ENCODE data around the gene AURKA. TPM values are rescaled to one million over a fixed set of nuclear protein-coding genes. Genes with fewer than 3 reads are reported as not detected.

AURKA gene
- total RNA-seq, 1 donor from 2014 or later: 42.3 TPM

DNA sequence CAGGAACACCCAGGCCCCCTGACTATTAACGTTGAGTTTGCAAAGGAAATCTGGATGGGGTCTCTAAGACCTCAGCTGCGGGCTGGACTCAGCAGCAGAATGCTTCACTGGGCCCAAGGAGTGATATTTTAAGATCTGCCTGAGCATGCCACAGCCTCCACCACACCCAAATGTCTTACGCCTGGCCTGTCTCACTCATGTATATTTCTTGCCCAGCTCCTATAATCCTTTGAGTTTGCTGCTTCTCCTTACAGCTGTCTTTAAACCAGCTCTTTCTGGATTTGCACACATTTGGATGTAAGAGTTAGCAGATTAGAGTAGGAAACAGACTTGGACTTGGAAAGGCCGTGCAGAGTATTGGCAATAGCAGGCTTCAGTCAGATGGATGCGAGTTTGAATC is 36.4 kb upstream of the AURKA start:
- Mint-ChIP-seq H3K27ac (no peak overlapping the region), H3K4me1 (peaks cover 47% of the 10 kb centered on the region), H3K36me3 (ENCODE audit: low read depth) (peaks cover 13% of the 10 kb centered on the region), H3K9me3 (peaks cover 15% of the 10 kb centered on the region), H3K27me3 (no peaks in the 10 kb centered on the region), H3K4me3 (no peak overlapping the region)
- intact Hi-C loops (cut with micrococcal nuclease): no loop called here
- DNase-seq: no peak

DNA sequence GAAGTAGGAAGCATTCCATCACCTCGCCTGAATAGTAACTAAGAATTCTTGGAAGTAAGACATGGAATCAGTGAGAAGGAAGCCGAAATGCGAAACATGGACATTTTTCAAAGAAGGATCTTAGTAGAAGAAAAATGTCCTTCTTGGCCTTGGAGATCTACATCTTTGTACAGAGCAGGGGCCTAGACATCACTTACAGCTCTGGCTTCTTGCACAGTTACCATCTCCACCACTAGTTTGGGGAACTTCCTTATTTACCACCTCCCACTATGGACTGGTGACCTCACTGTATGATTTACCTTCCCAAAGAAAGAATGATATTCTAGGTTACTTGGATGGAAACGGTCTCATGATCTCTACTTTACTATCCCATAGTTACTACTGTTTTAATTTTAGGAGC is 35.8 kb upstream of the AURKA start:
- H3K27me3 Mint-ChIP-seq: no peaks in the 10 kb centered on the region
- H3K4me1 Mint-ChIP-seq: peaks cover 46% of the 10 kb centered on the region
- intact Hi-C loops (cut with micrococcal nuclease): no loop called here
- H3K9me3 Mint-ChIP-seq: peaks cover 9% of the 10 kb centered on the region
- DNase-seq: no peak
- no peak overlapping the region for H3K4me3 Mint-ChIP-seq
- H3K36me3 Mint-ChIP-seq (ENCODE audit: low read depth): peaks cover 16% of the 10 kb centered on the region
- peak overlapping the region; percentile 67 for H3K27ac Mint-ChIP-seq

DNA sequence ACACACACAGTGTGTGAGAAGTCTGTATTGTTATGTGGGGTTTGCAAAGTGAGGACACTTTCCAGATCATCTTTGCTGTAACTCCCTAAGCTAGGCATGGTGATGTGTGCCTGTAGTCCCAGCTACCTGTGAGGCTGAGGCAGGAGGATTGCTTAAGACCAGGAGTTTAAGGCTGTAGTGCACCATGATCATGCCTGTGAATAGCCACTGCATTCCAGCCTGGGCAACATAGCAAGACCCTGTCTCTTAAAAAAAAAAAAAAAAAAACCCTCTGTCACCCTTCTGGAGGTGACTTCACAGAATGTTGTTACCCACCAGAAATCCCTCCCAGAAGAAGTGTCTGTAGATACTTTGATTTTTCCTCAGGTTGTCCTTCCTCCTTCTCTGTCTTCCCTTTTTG is 34.9 kb upstream of the AURKA start:
- Mint-ChIP-seq H3K9me3 (peaks cover 11% of the 10 kb centered on the region), H3K4me3 (no peak overlapping the region), H3K4me1 (peaks cover 55% of the 10 kb centered on the region), H3K27me3 (no peaks in the 10 kb centered on the region), H3K27ac (no peak overlapping the region), H3K36me3 (ENCODE audit: low read depth) (peaks cover 20% of the 10 kb centered on the region)
- intact Hi-C loops (cut with micrococcal nuclease): no loop called here
- DNase-seq: no peak

DNA sequence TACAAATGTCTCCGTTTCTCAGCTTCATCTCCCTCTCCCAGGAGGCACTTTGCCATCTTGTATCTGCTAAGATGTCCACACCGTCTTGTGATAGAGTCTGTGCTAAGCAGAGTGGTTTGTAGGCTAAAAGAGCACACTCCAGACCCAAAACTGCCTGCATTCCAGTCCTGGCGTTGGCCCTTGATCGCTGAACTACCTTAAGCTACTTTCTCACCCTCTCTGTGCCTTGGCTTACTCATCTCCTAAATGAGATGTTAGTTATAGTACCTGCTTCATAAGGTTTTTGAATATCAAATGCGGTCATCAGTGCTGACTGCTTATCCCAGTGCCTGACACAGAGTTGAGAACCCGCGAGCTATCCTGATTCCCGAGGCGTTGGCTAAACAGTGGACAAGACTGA is 34.0 kb upstream of the AURKA start:
- no peak overlapping the region for H3K27ac Mint-ChIP-seq
- H3K4me3 Mint-ChIP-seq: no peak overlapping the region
- H3K9me3 Mint-ChIP-seq: peaks cover 11% of the 10 kb centered on the region
- intact Hi-C loops (cut with micrococcal nuclease): no loop called here
- H3K4me1 Mint-ChIP-seq: peaks cover 61% of the 10 kb centered on the region
- no peaks in the 10 kb centered on the region for H3K27me3 Mint-ChIP-seq
- DNase-seq: no peak
- H3K36me3 Mint-ChIP-seq (ENCODE audit: low read depth): peaks cover 24% of the 10 kb centered on the region

DNA sequence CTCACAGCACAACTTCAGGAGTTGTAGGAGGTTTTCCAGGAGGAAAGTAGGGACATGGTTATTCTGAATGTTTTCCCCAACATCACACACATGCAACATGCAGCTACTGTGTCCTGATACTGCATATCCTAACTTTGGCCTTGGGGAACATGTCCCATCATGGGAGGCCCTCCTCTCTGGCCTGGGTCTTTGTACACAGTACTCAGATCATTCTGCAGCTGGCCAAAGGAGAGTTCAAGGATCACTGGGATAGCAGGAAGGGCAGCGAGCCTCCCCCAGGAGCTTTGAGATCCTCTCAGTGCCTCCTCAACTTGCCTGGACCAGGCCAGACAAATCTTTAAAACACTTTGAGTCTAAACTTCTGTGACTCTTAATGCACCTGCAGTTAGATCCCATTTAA is 32.9 kb upstream of the AURKA start:
- H3K4me1 Mint-ChIP-seq: peaks cover 57% of the 10 kb centered on the region
- peaks cover 11% of the 10 kb centered on the region for H3K9me3 Mint-ChIP-seq
- no peak for DNase-seq
- H3K27ac Mint-ChIP-seq: no peak overlapping the region
- no peaks in the 10 kb centered on the region for H3K27me3 Mint-ChIP-seq
- intact Hi-C loops (cut with micrococcal nuclease): no loop called here
- no peak overlapping the region for H3K4me3 Mint-ChIP-seq
- peaks cover 27% of the 10 kb centered on the region for H3K36me3 Mint-ChIP-seq (ENCODE audit: low read depth)

DNA sequence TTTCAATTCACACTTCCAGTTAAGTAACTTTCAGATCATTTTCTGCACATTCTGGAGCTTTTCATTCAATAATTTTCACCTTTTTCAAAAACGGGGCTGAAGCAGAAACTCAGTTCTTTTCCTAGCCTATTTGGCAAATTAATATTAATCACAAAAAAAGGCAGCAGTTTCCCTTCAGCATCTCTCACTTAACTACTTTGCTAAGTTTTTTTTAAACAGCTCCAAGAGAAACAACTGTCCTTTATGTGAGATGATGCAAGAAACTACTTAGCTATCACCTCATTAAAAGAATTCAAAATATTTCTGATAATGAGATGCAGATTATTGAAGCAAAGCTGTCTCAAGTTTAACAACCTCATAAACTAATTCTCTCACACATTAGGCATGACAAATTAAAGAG is 31.9 kb upstream of the AURKA start:
- Mint-ChIP-seq H3K36me3 (ENCODE audit: low read depth) (peaks cover 22% of the 10 kb centered on the region), H3K27me3 (no peaks in the 10 kb centered on the region), H3K9me3 (peaks cover 3% of the 10 kb centered on the region), H3K4me3 (no peak overlapping the region), H3K4me1 (peaks cover 51% of the 10 kb centered on the region), H3K27ac (no peak overlapping the region)
- intact Hi-C loops (cut with micrococcal nuclease): no loop called here
- DNase-seq: no peak

DNA sequence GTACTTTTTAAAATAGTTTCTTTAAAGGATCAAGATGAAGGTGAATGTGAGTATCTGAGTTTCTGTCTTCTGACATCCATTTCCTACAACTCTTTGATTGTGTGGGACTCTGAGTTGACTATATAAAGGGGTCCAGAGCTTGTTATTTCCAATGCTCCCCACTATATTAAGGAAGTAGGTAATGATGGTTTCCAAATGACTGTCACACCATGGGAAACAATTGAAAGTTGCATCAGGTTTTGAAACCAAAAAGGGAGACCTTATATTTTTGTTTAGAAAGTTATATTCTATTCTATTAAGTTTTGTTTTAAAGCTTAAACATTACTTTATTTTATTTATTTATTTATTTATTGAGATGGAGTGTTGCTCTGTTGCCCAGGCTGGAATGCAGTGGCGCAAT is 31.2 kb upstream of the AURKA start:
- Mint-ChIP-seq H3K9me3 (peaks cover 3% of the 10 kb centered on the region), H3K4me1 (peaks cover 49% of the 10 kb centered on the region), H3K27ac (no peak overlapping the region), H3K27me3 (no peaks in the 10 kb centered on the region), H3K36me3 (ENCODE audit: low read depth) (peaks cover 24% of the 10 kb centered on the region), H3K4me3 (no peak overlapping the region)
- DNase-seq: no peak
- intact Hi-C loops (cut with micrococcal nuclease): no loop called here

DNA sequence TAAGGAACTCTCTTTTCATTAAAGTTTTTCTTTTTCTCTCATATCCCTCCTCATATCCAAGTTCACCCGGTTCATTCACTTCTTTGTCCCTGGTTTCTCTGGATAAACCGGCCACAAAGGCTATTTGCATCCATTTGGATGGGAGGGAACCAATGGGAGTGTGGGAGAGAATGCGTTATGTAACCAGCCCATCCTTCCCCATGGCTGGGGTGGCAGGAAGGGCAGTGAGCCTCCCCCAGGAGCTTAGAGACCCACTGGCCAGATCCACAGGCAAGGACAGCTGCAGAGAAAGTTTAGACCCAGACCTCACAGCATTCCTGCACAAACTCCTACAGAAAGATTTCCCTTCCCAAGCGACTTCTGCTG is 30.8 kb upstream of the AURKA start:
- peaks cover 3% of the 10 kb centered on the region for H3K9me3 Mint-ChIP-seq
- peaks cover 49% of the 10 kb centered on the region for H3K4me1 Mint-ChIP-seq
- intact Hi-C loops (cut with micrococcal nuclease): no loop called here
- peaks cover 26% of the 10 kb centered on the region for H3K36me3 Mint-ChIP-seq (ENCODE audit: low read depth)
- no peak for DNase-seq
- peak overlapping the region; percentile 49 for H3K4me3 Mint-ChIP-seq
- H3K27ac Mint-ChIP-seq: peak overlapping the region; percentile 71
- no peaks in the 10 kb centered on the region for H3K27me3 Mint-ChIP-seq

DNA sequence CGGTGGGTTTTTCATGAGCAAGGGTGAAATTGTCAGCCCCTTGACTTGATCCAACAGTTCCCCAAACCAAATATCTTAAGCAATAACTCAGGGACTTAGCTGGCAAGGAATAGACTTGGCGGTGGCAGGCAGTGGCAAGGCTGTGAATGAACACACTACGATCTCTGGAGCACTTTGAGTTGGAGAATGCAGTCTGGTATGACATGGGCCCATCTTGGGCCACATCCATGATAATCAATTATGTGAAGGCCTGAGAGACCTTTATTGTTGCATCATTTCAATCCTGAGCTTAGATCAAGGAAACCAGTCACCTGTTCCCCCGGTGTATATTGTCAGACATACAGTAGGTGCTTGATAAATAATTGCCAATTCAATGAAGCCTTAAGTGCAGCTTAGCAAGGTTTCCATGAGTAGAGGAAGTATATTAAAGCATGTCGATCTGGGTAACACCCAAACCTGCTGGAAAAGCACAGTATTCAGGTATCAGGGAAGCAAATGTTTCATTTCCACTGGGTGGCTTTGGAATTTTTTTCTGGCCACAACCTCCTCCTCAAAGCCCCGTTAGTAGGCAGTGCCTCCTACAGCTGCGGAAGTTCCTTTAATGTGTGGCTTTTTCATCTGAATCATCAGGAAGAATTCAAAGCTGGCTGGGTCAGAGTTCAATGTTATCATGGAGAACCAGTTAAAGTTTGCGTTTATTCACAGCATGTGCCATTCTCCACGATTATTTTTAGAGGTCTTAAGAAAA is 30.2 kb upstream of the AURKA start:
- intact Hi-C loops (cut with micrococcal nuclease): no loop called here
- H3K4me3 Mint-ChIP-seq: peak overlapping the region; percentile 49
- H3K27me3 Mint-ChIP-seq: no peaks in the 10 kb centered on the region
- peaks cover 3% of the 10 kb centered on the region for H3K9me3 Mint-ChIP-seq
- no peak for DNase-seq
- H3K4me1 Mint-ChIP-seq: peaks cover 48% of the 10 kb centered on the region
- H3K36me3 Mint-ChIP-seq (ENCODE audit: low read depth): peaks cover 29% of the 10 kb centered on the region
- peak overlapping the region; percentile 71 for H3K27ac Mint-ChIP-seq

DNA sequence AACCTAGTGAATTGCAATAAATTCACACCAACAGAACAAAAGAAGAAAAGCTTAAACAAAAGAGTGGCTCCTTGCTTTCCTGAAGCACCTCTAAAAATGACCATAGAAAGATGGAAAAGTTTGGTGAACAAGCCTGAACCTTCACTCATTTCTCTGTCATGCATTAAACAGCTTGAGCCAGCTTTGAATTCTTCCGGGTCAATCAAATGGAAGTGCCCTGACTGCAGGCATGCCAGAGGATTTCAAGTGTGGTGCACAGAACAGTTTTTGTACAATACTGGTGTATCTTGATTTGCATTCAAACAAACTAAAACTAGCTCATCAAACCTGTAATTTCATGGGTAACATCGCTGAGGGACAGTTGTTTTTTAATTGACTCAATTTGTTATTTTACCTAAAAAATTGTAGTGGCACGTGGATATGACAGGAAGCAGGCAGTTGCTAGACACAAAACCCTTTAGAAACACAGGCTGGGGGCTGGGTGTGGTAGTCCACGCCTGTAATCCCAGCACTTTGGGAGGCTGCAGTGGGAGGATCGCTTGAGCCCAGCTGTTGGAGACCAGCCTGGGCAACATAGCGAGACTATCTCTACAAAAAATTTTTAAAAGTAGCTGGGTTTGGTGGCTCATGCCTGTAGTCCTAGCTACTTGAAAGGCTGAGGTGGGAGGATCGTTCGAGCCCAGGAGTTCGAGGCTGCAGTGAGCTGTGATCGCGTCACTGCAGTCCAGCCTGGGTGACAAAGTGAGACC is 29.1 kb upstream of the AURKA start:
- Mint-ChIP-seq H3K27ac (peak overlapping the region; percentile 68), H3K9me3 (peaks cover 3% of the 10 kb centered on the region), H3K4me1 (peaks cover 53% of the 10 kb centered on the region), H3K27me3 (no peaks in the 10 kb centered on the region), H3K4me3 (no peak overlapping the region), H3K36me3 (ENCODE audit: low read depth) (peaks cover 32% of the 10 kb centered on the region)
- DNase-seq: no peak
- intact Hi-C loops (cut with micrococcal nuclease): no loop called here

DNA sequence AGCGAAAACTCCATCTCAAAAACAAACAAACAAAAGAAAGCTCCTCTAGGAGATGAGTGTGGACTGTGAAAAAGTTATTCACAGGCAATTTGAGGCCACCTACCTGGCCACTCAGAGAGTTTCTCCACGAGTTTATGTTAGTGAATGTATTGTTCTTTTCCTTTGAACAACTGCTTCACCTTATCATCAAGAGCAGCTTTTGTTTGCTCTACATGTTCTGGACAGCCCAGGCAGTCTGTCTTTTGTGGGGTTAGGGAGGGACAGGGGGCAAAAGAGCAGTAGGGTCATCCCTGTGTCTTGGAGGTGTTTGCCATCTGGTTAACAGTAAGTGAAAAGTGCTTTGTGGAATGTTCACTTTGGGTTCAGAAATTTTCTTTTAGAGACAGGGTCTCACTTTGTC is 28.0 kb upstream of the AURKA start:
- H3K27ac Mint-ChIP-seq: peak overlapping the region; percentile 41
- intact Hi-C loops (cut with micrococcal nuclease): no loop called here
- peaks cover 3% of the 10 kb centered on the region for H3K9me3 Mint-ChIP-seq
- H3K27me3 Mint-ChIP-seq: no peaks in the 10 kb centered on the region
- H3K4me1 Mint-ChIP-seq: peaks cover 58% of the 10 kb centered on the region
- DNase-seq: no peak
- peaks cover 30% of the 10 kb centered on the region for H3K36me3 Mint-ChIP-seq (ENCODE audit: low read depth)
- no peak overlapping the region for H3K4me3 Mint-ChIP-seq

DNA sequence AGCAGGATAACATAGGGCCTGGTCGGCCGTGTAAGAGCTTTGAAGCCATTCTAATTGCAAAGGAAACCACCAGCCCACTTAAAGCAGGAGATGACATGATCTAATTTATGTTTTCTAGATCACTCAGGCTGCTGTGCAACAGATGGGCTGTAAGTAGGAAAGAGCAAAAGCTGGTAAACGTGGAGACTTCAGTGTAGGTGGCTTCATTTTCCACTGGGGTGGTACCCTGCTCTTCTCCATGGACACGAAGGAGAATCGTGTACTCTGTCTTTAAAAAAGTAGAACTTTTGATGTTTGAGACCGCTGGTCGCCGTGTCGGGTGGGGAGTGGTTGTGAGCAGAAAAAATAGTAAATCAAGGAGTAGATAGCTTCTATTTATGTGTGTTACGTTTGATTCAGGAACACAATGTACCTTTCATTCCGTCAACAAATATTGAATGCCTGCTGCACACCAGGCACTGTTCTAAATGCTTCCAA is 26.4 kb upstream of the AURKA start:
- Mint-ChIP-seq H3K27ac (peak overlapping the region; percentile 93), H3K4me3 (peak overlapping the region; percentile 53), H3K36me3 (ENCODE audit: low read depth) (peaks cover 38% of the 10 kb centered on the region), H3K27me3 (no peaks in the 10 kb centered on the region), H3K9me3 (peaks cover 7% of the 10 kb centered on the region), H3K4me1 (peaks cover 65% of the 10 kb centered on the region)
- intact Hi-C loops (cut with micrococcal nuclease): loop anchor here (2.0 kb wide), 1 partner anchor 26 kb away; the partner anchor contains the start of genes AURKA and CSTF1
- DNase-seq: peak; percentile 69

DNA sequence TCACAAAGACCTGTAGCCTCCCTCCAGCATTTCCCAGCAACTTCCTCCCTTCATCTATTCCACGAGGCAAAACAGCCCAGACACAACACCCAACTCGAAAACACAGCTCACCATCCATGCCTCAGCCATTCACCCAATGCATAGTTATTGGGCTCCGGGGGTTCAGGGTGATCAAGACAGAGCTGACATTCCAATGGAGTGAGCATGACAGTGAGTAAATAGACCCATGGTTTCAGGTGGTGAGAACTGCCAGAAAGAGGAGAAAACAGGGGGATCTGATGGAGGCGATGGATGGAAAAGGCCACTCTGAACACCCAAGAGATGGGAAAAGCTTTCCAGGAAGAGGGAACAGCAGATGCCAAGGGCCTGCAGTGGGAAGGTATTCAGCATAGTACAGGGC is 25.9 kb upstream of the AURKA start:
- H3K9me3 Mint-ChIP-seq: peaks cover 7% of the 10 kb centered on the region
- intact Hi-C loops (cut with micrococcal nuclease): loop anchor here (2.0 kb wide), 1 partner anchor 25 kb away; the partner anchor contains the start of genes AURKA and CSTF1
- H3K27ac Mint-ChIP-seq: peak overlapping the region; percentile 93
- no peaks in the 10 kb centered on the region for H3K27me3 Mint-ChIP-seq
- H3K4me3 Mint-ChIP-seq: peak overlapping the region; percentile 53
- H3K4me1 Mint-ChIP-seq: peaks cover 62% of the 10 kb centered on the region
- H3K36me3 Mint-ChIP-seq (ENCODE audit: low read depth): peaks cover 42% of the 10 kb centered on the region
- no peak for DNase-seq

DNA sequence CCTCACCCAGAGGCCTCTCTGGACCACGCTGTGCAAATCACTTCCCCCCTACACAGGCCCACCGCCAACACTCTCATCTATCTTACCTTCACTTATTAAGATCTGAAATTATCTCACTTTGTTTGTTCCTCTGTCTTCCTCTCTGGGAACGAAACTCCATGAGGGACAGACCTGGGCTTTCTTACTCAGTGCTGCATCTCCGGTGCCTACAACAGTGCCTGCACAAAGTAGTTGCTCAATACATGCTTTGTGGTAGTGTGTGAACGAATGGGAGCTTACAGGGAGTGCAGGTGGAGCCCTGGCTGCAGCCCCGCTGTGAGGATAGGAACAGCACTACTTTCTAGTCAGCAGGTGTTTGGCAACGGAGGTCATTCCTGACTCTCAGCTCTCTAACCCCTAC is 25.4 kb upstream of the AURKA start:
- Mint-ChIP-seq H3K36me3 (ENCODE audit: low read depth) (peaks cover 44% of the 10 kb centered on the region), H3K4me1 (peaks cover 60% of the 10 kb centered on the region), H3K27me3 (no peaks in the 10 kb centered on the region), H3K4me3 (peak overlapping the region; percentile 53), H3K9me3 (peaks cover 7% of the 10 kb centered on the region), H3K27ac (peak overlapping the region; percentile 93)
- intact Hi-C loops (cut with micrococcal nuclease): no loop called here
- no peak for DNase-seq
